CD4-positive, alpha-beta T cell (primary cell): ENCODE data around the gene DUSP2. TPM values are rescaled to one million over a fixed set of nuclear protein-coding genes. Genes with fewer than 3 reads are reported as not detected.
A peak's percentile ranks its signal among the peaks of the same experiment; 100 is the strongest.

Source experiments
- ATAC-seq: fragments of 200-7000 bp; cut with Tn5 transposase; one replicate; pipeline ENCODE4 v1.10.0; 2022; ENCODE audit warnings: mild to moderate bottlenecking; ENCODE audit not compliant: poor library complexity
- CTCF ChIA-PET: fragments of 350-600 bp; sonication (Branson Sonifier 250); formaldehyde crosslinking; loops from one replicate; lab custom pipeline; 2021; ENCODE audit warnings: antibody characterized with exemption, inconsistent platforms; lab: Charles Lee
- POLR2A ChIA-PET: fragments of 350-600 bp; sonication (Branson Sonifier 250); formaldehyde crosslinking; loops from one replicate; lab custom pipeline; 2021; ENCODE audit warnings: antibody characterized with exemption, inconsistent platforms; lab: Charles Lee
- DNase-seq, 14 experiments: peaks; one replicate each; pipeline ENCODE4 v3.0.0-alpha.2; 2013 to 2020; ENCODE audit warnings: mixed read lengths in 2 of 14
- H3K27ac ChIP-seq, 2 donors: one replicate each; pipeline versions ENCODE4 v1.5.1 to v1.7.0; 2013; ENCODE audit warnings: low read length in 2 of 2, low read depth in 1 of 2, mild to moderate bottlenecking in 1 of 2
- H3K27me3 ChIP-seq, 2 experiments: 1 replicate in 1 of 2; 2 replicates in 1 of 2; pipeline versions ENCODE4 v1.6.1 to v1.7.0; 2013; ENCODE audit warnings: low read length in 2 of 2, control low read depth in 1 of 2, mild to moderate bottlenecking in 1 of 2, moderate library complexity in 1 of 2; ENCODE audit not compliant: insufficient read depth in 2 of 2, control insufficient read depth in 1 of 2
- H3K36me3 ChIP-seq: one replicate; pipeline ENCODE4 v1.6.1; 2013; ENCODE audit warnings: low read length, control low read depth; ENCODE audit not compliant: insufficient read depth
- H3K4me1 ChIP-seq: one replicate; pipeline ENCODE4 v1.6.1; 2013; ENCODE audit warnings: low read length, control low read depth; ENCODE audit not compliant: insufficient read depth
- H3K4me3 ChIP-seq: one replicate; pipeline ENCODE4 v1.5.1; 2013; ENCODE audit warnings: mild to moderate bottlenecking, low read length, moderate library complexity
- H3K9me3 ChIP-seq, 2 experiments: 1 replicate in 1 of 2; 2 replicates in 1 of 2; pipeline versions ENCODE4 v1.6.1 to v1.7.0; 2013; ENCODE audit warnings: low read length in 2 of 2, mild to moderate bottlenecking in 2 of 2, control low read depth in 1 of 2, moderate library complexity in 1 of 2; ENCODE audit not compliant: control insufficient read depth in 1 of 2, insufficient read depth in 1 of 2
- H3K27ac Mint-ChIP-seq: one replicate; pipeline ENCODE4 v1.8.0; 2020; ENCODE audit warnings: mixed read lengths
- H3K27me3 Mint-ChIP-seq: one replicate; pipeline ENCODE4 v1.8.0; 2021; ENCODE audit warnings: mixed read lengths
- H3K36me3 Mint-ChIP-seq: one replicate; pipeline ENCODE4 v1.8.0; 2021; ENCODE audit warnings: low read depth, mixed read lengths
- H3K4me1 Mint-ChIP-seq: one replicate; pipeline ENCODE4 v1.8.0; 2021; ENCODE audit warnings: low read depth, mixed read lengths
- H3K4me3 Mint-ChIP-seq: one replicate; pipeline ENCODE4 v1.8.0; 2020; ENCODE audit warnings: mild to moderate bottlenecking, mixed read lengths
- H3K9me3 Mint-ChIP-seq: one replicate; pipeline ENCODE4 v1.8.0; 2020; ENCODE audit warnings: mixed read lengths
- CTCF ChIP-seq: fragments of 200-600 bp; IDR thresholded peaks from one replicate; pipeline ENCODE4 v1.8.0; 2022; ENCODE audit warnings: antibody characterized with exemption, mild to moderate bottlenecking
- intact Hi-C, 2 experiments: fragments of 100-400 bp; cut with DNase I in 1 of 2; cut with micrococcal nuclease in 1 of 2; formaldehyde crosslinking; loops; one replicate each; pipeline versions ENCODE4 v1.15.1 to v1.9.0; 2023 to 2025; cut with DNase I, micrococcal nuclease
- total RNA-seq, 174 experiments: library from RNA in 2 of 174; stranded (reverse) in 2 of 174; gene quantifications; one replicate each; pipeline ENCODE4 v1.2.3 and lab custom pipeline; 2021 to 2026

The DUSP2 gene
- total RNA-seq, 2 experiments from 2014 or later = 728 to 730 TPM

GRCh38 chr2:96158554-96158940 lies 13.3 kb upstream of the DUSP2 start:
- DNase-seq (peak in 2 of 14 experiments; percentile 8 to 10), ATAC-seq (no peak)
- Mint-ChIP-seq H3K36me3 (no peaks in the 10 kb centered on the region), H3K27me3 (no peaks in the 10 kb centered on the region), H3K4me3 (no peak overlapping the region), H3K27ac (peak overlapping the region; percentile 72), H3K9me3 (peaks cover 6% of the 10 kb centered on the region), H3K4me1 (peaks cover 76% of the 10 kb centered on the region)
- Histone ChIP-seq H3K36me3 (no peaks in the 10 kb centered on the region), H3K4me1 (peaks cover 73% of the 10 kb centered on the region), H3K9me3 (peaks cover 0 to 8% of the 10 kb centered on the region in 2 experiments), H3K27me3 (no peaks in the 10 kb centered on the region), H3K4me3 (no peak overlapping the region), H3K27ac (no peak overlapping the region)
- TF ChIP-seq CTCF = no peak
- CTCF ChIA-PET = interaction anchor here (1.1 to 2.7 kb wide), 3 partner anchors 16 to 20 kb away, joined by 3 to 13 read pairs (median 4); no protein-coding TSS in a partner anchor
- intact Hi-C loops = loop anchor here in 1 of 2 experiments (2.0 kb wide), 1 partner anchor 16 kb away; no protein-coding TSS in a partner anchor
- POLR2A ChIA-PET = interaction anchor here (0.9 to 4.2 kb wide), 3 partner anchors 12 to 50 kb away, joined by 3 to 66 read pairs (median 4); partner anchors contain the start of gene DUSP2

GRCh38 chr2:96157649-96158553 lies 12.7 kb upstream of the DUSP2 start:
- Histone ChIP-seq H3K36me3 (no peaks in the 10 kb centered on the region), H3K9me3 (peaks cover 0 to 3% of the 10 kb centered on the region in 2 experiments), H3K27me3 (no peaks in the 10 kb centered on the region), H3K4me1 (peaks cover 73% of the 10 kb centered on the region), H3K4me3 (peak overlapping the region; percentile 12), H3K27ac (peak overlapping the region in 1 of 2 donors; percentile 34)
- peak; percentile 92 for ATAC-seq
- peak overlapping the region; percentile 72 for H3K27ac Mint-ChIP-seq
- H3K27me3 Mint-ChIP-seq = no peaks in the 10 kb centered on the region
- CTCF ChIA-PET = interaction anchor here (0.5 to 2.7 kb wide), 5 partner anchors 16 to 212 kb away, joined by 3 to 13 read pairs (median 3); no protein-coding TSS in a partner anchor
- DNase-seq = peak; percentile 36 to 89 (median 74)
- intact Hi-C loops = loop anchor here in 1 of 2 experiments (2.0 kb wide), 1 partner anchor 15 kb away; no protein-coding TSS in a partner anchor
- H3K4me1 Mint-ChIP-seq = peaks cover 79% of the 10 kb centered on the region
- POLR2A ChIA-PET = interaction anchor here (1.7 to 4.2 kb wide), 2 partner anchors 11 to 19 kb away, joined by 4 to 66 read pairs; partner anchors contain the start of gene DUSP2
- H3K9me3 Mint-ChIP-seq = peaks cover 6% of the 10 kb centered on the region
- peak overlapping the region; percentile 60 for H3K4me3 Mint-ChIP-seq
- H3K36me3 Mint-ChIP-seq = no peaks in the 10 kb centered on the region
- TF ChIP-seq CTCF = no peak

- intact Hi-C loops = no loop called here
- CTCF ChIA-PET = interaction anchor here (0.5 to 2.7 kb wide), 3 partner anchors 17 to 211 kb away, joined by 3 to 13 read pairs (median 3); no protein-coding TSS in a partner anchor
- no peak overlapping the region for H3K27ac ChIP-seq
- peak overlapping the region; percentile 74 for H3K27ac Mint-ChIP-seq
- POLR2A ChIA-PET = interaction anchor here (1.7 to 4.2 kb wide), 2 partner anchors 11 to 18 kb away, joined by 4 to 66 read pairs; partner anchors contain the start of gene DUSP2
- H3K27me3 Mint-ChIP-seq = no peaks in the 10 kb centered on the region
- peaks cover 71% of the 10 kb centered on the region for H3K4me1 ChIP-seq
- peak overlapping the region; percentile 60 for H3K4me3 Mint-ChIP-seq
- peaks cover 0 to 3% of the 10 kb centered on the region in 2 experiments for H3K9me3 ChIP-seq
- no peaks in the 10 kb centered on the region for H3K27me3 ChIP-seq
- ATAC-seq (no peak), DNase-seq (peak in 3 of 14 experiments; percentile 11 to 23 (median 13))
- H3K36me3 ChIP-seq = no peaks in the 10 kb centered on the region
- no peak for TF ChIP-seq CTCF
- no peaks in the 10 kb centered on the region for H3K36me3 Mint-ChIP-seq
- H3K4me3 ChIP-seq = no peak overlapping the region
- H3K4me1 Mint-ChIP-seq = peaks cover 77% of the 10 kb centered on the region
- peaks cover 6% of the 10 kb centered on the region for H3K9me3 Mint-ChIP-seq
Observed at GRCh38 chr2:96156926-96157648, 11.8 kb upstream of the DUSP2 start.
